Mesodermal cell (in vitro differentiated cells): ENCODE data around the gene LEFTY2.
"Not testable (repeated sequence)": the region's sequence is repeated elsewhere in the genome, so short reads cannot be mapped to it uniquely, and the experiment has no call there.

Experiments
- H3K27ac ChIP-seq: 2 replicates; pipeline ENCODE4 v1.7.0; 2013; ENCODE audit warnings: mild to moderate bottlenecking, low read depth, low read length, moderate library complexity; ENCODE audit not compliant: severe bottlenecking
- H3K36me3 ChIP-seq: 2 replicates; pipeline ENCODE4 v1.7.1; 2013; ENCODE audit warnings: mild to moderate bottlenecking, low read length, moderate library complexity; ENCODE audit not compliant: control insufficient read depth, insufficient read depth
- H3K4me1 ChIP-seq: one replicate; pipeline ENCODE4 v1.7.1; 2013; ENCODE audit warnings: mild to moderate bottlenecking, low read length; ENCODE audit not compliant: insufficient read depth, control insufficient read depth, poor library complexity, severe bottlenecking
- H3K4me3 ChIP-seq: 2 replicates; pipeline ENCODE4 v1.7.0; 2013; ENCODE audit warnings: low read length, control low read depth, mild to moderate bottlenecking; ENCODE audit not compliant: insufficient read depth, poor library complexity, severe bottlenecking; ENCODE audit errors: extremely low read depth
- H3K9me3 ChIP-seq: 2 replicates; pipeline ENCODE4 v1.7.1; 2013; ENCODE audit warnings: mild to moderate bottlenecking, low read length, moderate library complexity; ENCODE audit not compliant: control insufficient read depth
- WGBS, 2 experiments: methylation state at CpG; one replicate each; pipeline ENCODE4 v1.1.5; 2013; ENCODE audit warnings: missing lambda C conversion rate in 2 of 2; ENCODE audit not compliant: insufficient coverage in 2 of 2; 5-methylcytosine and 5-hydroxymethylcytosine counted together

LEFTY2 gene

GRCh38 chr1:225888289-225888897 lies 52.6 kb downstream of the LEFTY2 start:
- Histone ChIP-seq H3K4me3 (no peak overlapping the region), H3K4me1 (peaks cover 3% of the 10 kb centered on the region), H3K27ac (no peak overlapping the region), H3K36me3 (no peaks in the 10 kb centered on the region), H3K9me3 (no peaks in the 10 kb centered on the region)
- 56 to 75% methylated on average over 10 to 16 of the region's 18 CpGs for WGBS, 2 experiments

DNA sequence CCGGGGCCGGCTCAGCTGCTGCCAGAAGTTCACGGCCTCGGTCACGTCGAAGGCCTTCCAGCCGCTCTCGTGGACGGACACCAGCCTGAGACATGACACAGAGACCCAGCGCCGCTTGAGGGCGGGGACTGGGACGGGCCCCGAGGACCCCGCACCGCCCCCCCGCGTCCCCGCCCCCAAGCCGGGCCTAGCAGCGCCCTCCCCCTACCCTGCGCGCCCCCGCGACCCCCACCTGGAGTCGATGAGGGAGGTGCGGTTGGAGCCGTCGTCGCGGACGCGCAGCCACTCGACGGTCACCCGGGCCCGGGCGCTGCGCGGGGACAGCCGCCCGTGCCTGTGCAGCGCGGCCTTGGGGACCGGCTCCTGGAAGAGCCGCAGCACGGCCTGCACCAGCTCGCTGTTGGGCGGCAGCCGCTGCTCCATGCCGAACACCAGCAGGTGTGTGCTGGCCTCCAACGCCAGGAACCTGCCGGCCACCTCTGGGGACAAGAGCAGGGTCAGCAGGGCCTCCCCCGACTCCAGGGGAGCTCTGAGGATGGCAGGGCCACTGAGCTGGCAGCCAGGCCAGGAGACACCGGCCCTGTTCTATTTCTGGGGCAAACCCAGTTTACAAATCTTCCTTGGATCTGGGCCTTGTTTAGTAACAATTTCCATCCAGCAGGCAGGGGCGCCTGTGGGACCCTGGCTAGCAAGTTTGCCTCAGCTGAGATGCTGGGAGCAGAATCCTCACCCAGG lies 53.3 kb downstream of the LEFTY2 start:
- not testable (repeated sequence) for H3K4me1 ChIP-seq, H3K4me3 ChIP-seq, H3K27ac ChIP-seq, H3K36me3 ChIP-seq, H3K9me3 ChIP-seq
- WGBS, 2 experiments = 29 to 30% methylated on average over 11 to 12 of the region's 56 CpGs

- no peak overlapping the region for H3K4me3 ChIP-seq
- no peaks in the 10 kb centered on the region for H3K36me3 ChIP-seq
- H3K9me3 ChIP-seq = no peaks in the 10 kb centered on the region
- H3K4me1 ChIP-seq = peaks cover 3% of the 10 kb centered on the region
- no peak overlapping the region for H3K27ac ChIP-seq
- 93 to 95% methylated on average over 3 to 4 of the region's 7 CpGs for WGBS, 2 experiments
Observed at GRCh38 chr1:225887030-225887314, 54.0 kb downstream of the LEFTY2 start.
